HG03280 (cell line): ENCODE data around the gene MANBA.
A peak's percentile ranks its signal among the peaks of the same experiment; 100 is the strongest.
"Not testable (repeated sequence)": the region's sequence is repeated elsewhere in the genome, so short reads cannot be mapped to it uniquely, and the experiment has no call there.

Source experiments
- ATAC-seq: cut with Tn5 transposase; IDR thresholded peaks from one replicate; pipeline ENCODE4 v1.9.1; 2021; ENCODE audit warnings: mild to moderate bottlenecking, moderate library complexity; ENCODE audit not compliant: unreplicated experiment

MANBA gene

GRCh38 chr4:102625232-102625930 lies 135.4 kb downstream of the MANBA start:
- ATAC-seq: peak; percentile 92

GRCh38 chr4:102624505-102624904 lies 136.3 kb downstream of the MANBA start:
- ATAC-seq: no peak

GRCh38 chr4:102623622-102624021 lies 137.1 kb downstream of the MANBA start:
- ATAC-seq: no peak

- ATAC-seq: peak; percentile 56
Measured at GRCh38 chr4:102620697-102621497, 139.9 kb downstream of the MANBA start.

GRCh38 chr4:102619776-102620631 lies 140.8 kb downstream of the MANBA start:
- ATAC-seq: peak; percentile 17

GRCh38 chr4:102619021-102619420 lies 141.7 kb downstream of the MANBA start:
- not testable (repeated sequence) for ATAC-seq

- ATAC-seq: no peak
Measured at GRCh38 chr4:102616636-102617035, 144.1 kb downstream of the MANBA start.

GRCh38 chr4:102614801-102615200 lies 146.0 kb downstream of the MANBA start:
- ATAC-seq: no peak

GRCh38 chr4:102612824-102613366 lies 147.9 kb downstream of the MANBA start:
- ATAC-seq: no peak

- no peak for ATAC-seq
Measured at GRCh38 chr4:102612210-102612609, 148.6 kb downstream of the MANBA start.

GRCh38 chr4:102610476-102610875 lies 150.3 kb downstream of the MANBA start:
- no peak for ATAC-seq

GRCh38 chr4:102610007-102610406 lies 150.8 kb downstream of the MANBA start:
- no peak for ATAC-seq

- ATAC-seq: no peak
Measured at GRCh38 chr4:102608190-102608589, 152.6 kb downstream of the MANBA start.

- no peak for ATAC-seq
Measured at GRCh38 chr4:102606846-102607450, 153.8 kb downstream of the MANBA start.

- ATAC-seq: no peak
Measured at GRCh38 chr4:102606261-102606660, 154.5 kb downstream of the MANBA start.

- no peak for ATAC-seq
Measured at GRCh38 chr4:102604222-102604940, 156.4 kb downstream of the MANBA start.

- ATAC-seq: no peak
Measured at GRCh38 chr4:102601586-102602227, 159.1 kb downstream of the MANBA start.

- no peak for ATAC-seq
Measured at GRCh38 chr4:102600689-102601088, 160.1 kb downstream of the MANBA start.

- no peak for ATAC-seq
Measured at GRCh38 chr4:102599886-102600285, 160.9 kb downstream of the MANBA start.
